ENCODE measurements around the gene SLC23A3. TPM values are rescaled to one million over a fixed set of nuclear protein-coding genes. Genes with fewer than 3 reads are reported as not detected.

Gene SLC23A3
- total and polyA plus RNA-seq, 10 of the 15 experiments (the other 5 are each of a cell fraction or from before 2014, with no cell fraction given), result 0.07 to 1.0 (median 0.40) TPM; not detected in 1

- no peak overlapping the region for H3K9ac ChIP-seq (ENCODE audit: control insufficient read depth, insufficient read depth, low read length)
- 90% methylated on average over 5 of the region's 5 CpGs for WGBS (ENCODE audit: insufficient coverage, insufficient replicate concordance, low lambda C conversion rate, missing lambda C conversion rate)
- in situ Hi-C loops (cut with MboI), result loop anchor here (5.0 kb wide), 1 partner anchor 33 kb away; the partner anchor contains the start of gene SLC23A3
- no peak overlapping the region for H3K27ac ChIP-seq (ENCODE audit: control insufficient read depth, insufficient read depth)
- SMC1A ChIA-PET (ENCODE audit: uncharacterized antibody, unreplicated experiment), result no interaction called here
- peaks cover 8% of the 10 kb centered on the region for H3K4me1 ChIP-seq (ENCODE audit: control insufficient read depth, insufficient read depth, low read length)
- POLR2A ChIA-PET, result interaction anchor here (0.9 to 2.8 kb wide), 2 partner anchors 30 to 95 kb away, joined by 3 to 47 read pairs; partner anchors contain the start of gene CNPPD1
- FAIRE-seq (no peak), ATAC-seq (no peak), DNase-seq (ENCODE audit: low read depth, low spot score) (no peak)
- H4K20me1 ChIP-seq (ENCODE audit: control insufficient read depth, insufficient read depth), result no peaks in the 10 kb centered on the region
- no peak for TF ChIP-seq RB1 (IDR thresholded peaks at IDR 0.05; ENCODE audit: borderline replicate concordance)
- TF ChIP-seq SMC3 (IDR thresholded peaks at IDR 0.05; ENCODE audit: borderline replicate concordance, low read length), result no peak
- no peak for TF ChIP-seq ZNF217 (IDR thresholded peaks at IDR 0.05)
- TF ChIP-seq NKRF (conservative IDR thresholded peaks at IDR 0.05), result no peak
- no peak overlapping the region for H3K4me3 ChIP-seq
- H3K79me2 ChIP-seq (ENCODE audit: control insufficient read depth, insufficient read depth, low read length), result no peaks in the 10 kb centered on the region; the same call in 1 of the 2 replicates
- H2AFZ ChIP-seq (ENCODE audit: control insufficient read depth, low read depth, low read length), result no peak overlapping the region
- no peaks in the 10 kb centered on the region; a peak in 1 of 4 replicates for H3K36me3 ChIP-seq (ENCODE audit: control insufficient read depth in 2 of 2, insufficient read depth in 2 of 2, low read length in 1 of 2)
- H3K9me3 ChIP-seq (replicated peaks; ENCODE audit: control insufficient read depth, insufficient read depth, low read length), result no peaks in the 10 kb centered on the region
- CTCF ChIA-PET, result no interaction called here
- RAD21 ChIA-PET (ENCODE audit: unreplicated experiment), result interaction anchor here (2.1 kb wide), 1 partner anchor 89 kb away, joined by 13 read pairs; no protein-coding TSS in a partner anchor
- intact Hi-C loops (cut with micrococcal nuclease; ENCODE audit: unreplicated experiment), result loop anchor here (5.0 kb wide), 1 partner anchor 72 kb away; the partner anchor contains the start of gene DNAJB2
- no TSS peak for BruUV-seq (replicated peaks)
- H3K4me2 ChIP-seq (ENCODE audit: control insufficient read depth, insufficient read depth), result no peak overlapping the region
- H3K27me3 ChIP-seq (replicated peaks in 1 of 2; ENCODE audit: control insufficient read depth in 2 of 2, insufficient read depth in 2 of 2, low read length in 1 of 2), result no peaks in the 10 kb centered on the region
Measured at GRCh38 chr2:219205165-219205538, 35.3 kb upstream of the SLC23A3 start.
